Small intestine (tissue), 7 donors: ENCODE results near the gene SYCE1. TPM values are rescaled to one million over a fixed set of nuclear protein-coding genes. Genes with fewer than 3 reads are reported as not detected.
"Not testable (repeated sequence)": the region's sequence is repeated elsewhere in the genome, so short reads cannot be mapped to it uniquely, and the experiment has no call there.

Source experiments
- DNase-seq, 2 donors: peaks; one replicate each; pipeline versions ENCODE4 v3.0.0 to v3.0.0-alpha.2; 2013
- FAIRE-seq: peaks from 2 replicates; lab custom pipeline; 2012; peaks lifted over from hg19 to GRCh38; lab: Jason Lieb, UNC
- H3K27ac ChIP-seq, 3 donors: one replicate each; pipeline ENCODE4 v1.5.1; 2013; ENCODE audit warnings: low read length in 2 of 3, mild to moderate bottlenecking in 2 of 3, control low read depth in 1 of 3, inconsistent platforms in 1 of 3, low read depth in 1 of 3, moderate library complexity in 1 of 3
- H3K27me3 ChIP-seq, 3 donors: one replicate each; pipeline ENCODE4 v1.6.1; 2013; ENCODE audit warnings: low read length in 3 of 3, inconsistent platforms in 1 of 3; ENCODE audit not compliant: control insufficient read depth in 3 of 3, insufficient read depth in 3 of 3
- H3K36me3 ChIP-seq, 3 donors: one replicate each; pipeline ENCODE4 v1.6.1; 2013; ENCODE audit warnings: low read length in 3 of 3, inconsistent platforms in 1 of 3, low read depth in 1 of 3, mild to moderate bottlenecking in 1 of 3, moderate library complexity in 1 of 3; ENCODE audit not compliant: control insufficient read depth in 3 of 3, insufficient read depth in 2 of 3
- H3K4me1 ChIP-seq, 3 donors: one replicate each; pipeline ENCODE4 v1.6.1; 2013; ENCODE audit warnings: low read length in 2 of 3, inconsistent platforms in 1 of 3, low read depth in 1 of 3, mild to moderate bottlenecking in 1 of 3, moderate library complexity in 1 of 3; ENCODE audit not compliant: control insufficient read depth in 3 of 3, insufficient read depth in 2 of 3
- H3K4me3 ChIP-seq, 3 donors: one replicate each; pipeline ENCODE4 v1.5.1; 2013; ENCODE audit warnings: low read length in 3 of 3, control low read depth in 1 of 3, inconsistent platforms in 1 of 3, low read depth in 1 of 3, mild to moderate bottlenecking in 1 of 3, moderate library complexity in 1 of 3
- H3K9me3 ChIP-seq, 2 donors: one replicate each; pipeline ENCODE4 v1.6.1; 2013; ENCODE audit warnings: low read depth in 1 of 2, low read length in 1 of 2; ENCODE audit not compliant: control insufficient read depth in 2 of 2, insufficient read depth in 1 of 2
- WGBS, 3 donors: extraction: QIAGEN DNeasy Blood & Tissue Kit; methylation state at CpG; one replicate each; pipeline ENCODE4 v1.1.7; 2013; 5-methylcytosine and 5-hydroxymethylcytosine counted together
- polyA plus RNA-seq, 4 donors: library from polyadenylated mRNA; stranded (reverse) in 3 of 4; unstranded in 1 of 4; fragments of 200-250 nt in 3 of 4; fragments of 120-200 nt in 1 of 4; gene quantifications; one replicate each; pipeline versions ENCODE4 v1.2.1 to v1.2.3, GENCODE V29; 2013
- donor health status: healthy with polysubstance abuse.
- donor health status: control.
- donor health status: control.
- donor health status: Bipolar disorder and iron deficiency.
- donor health status: healthy.

Gene SYCE1
- polyA plus RNA-seq, 4 donors = 0.09 to 0.24 TPM; not detected in 2

- not testable (repeated sequence) for FAIRE-seq, H3K4me3 ChIP-seq, H3K4me1 ChIP-seq, H3K27ac ChIP-seq, H3K36me3 ChIP-seq, H3K27me3 ChIP-seq
- peak in 1 of 2 donors; percentile 6 for DNase-seq
- 27 to 29% (median 28%) methylated on average over 7 to 16 of the region's 80 CpGs for WGBS, 3 donors
- H3K9me3 ChIP-seq = peaks cover 0 to 25% of the 10 kb centered on the region in 2 donors
Measured at GRCh38 chr10:133568831-133569527, 3.6 kb upstream of the SYCE1 start.

DNA sequence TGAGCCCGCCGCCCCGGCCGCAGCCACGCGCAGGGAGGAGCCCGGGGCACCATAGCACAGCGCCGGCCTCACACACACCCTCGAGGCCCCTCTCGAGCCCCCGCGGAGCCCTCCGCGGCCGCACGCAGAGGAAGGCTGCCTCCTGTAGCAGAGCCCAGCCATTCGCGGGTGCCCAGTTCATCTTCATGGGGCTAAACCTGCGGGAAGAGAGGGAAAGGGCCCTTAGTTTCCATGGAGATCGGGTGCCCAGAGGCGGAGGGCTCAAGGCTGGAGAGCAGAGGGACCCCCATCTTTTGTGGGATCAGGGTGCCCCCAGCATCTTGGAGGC lies 2.9 kb upstream of the SYCE1 start:
- H3K36me3 ChIP-seq = no peaks in the 10 kb centered on the region
- peaks cover 0 to 2% (median 0%) of the 10 kb centered on the region in 3 donors for H3K27me3 ChIP-seq
- H3K27ac ChIP-seq = no peak overlapping the region
- DNase-seq (no peak), FAIRE-seq (no peak)
- H3K4me1 ChIP-seq = no peaks in the 10 kb centered on the region
- H3K9me3 ChIP-seq = peaks cover 0 to 22% of the 10 kb centered on the region in 2 donors
- H3K4me3 ChIP-seq = no peak overlapping the region
- 92 to 94% (median 92%) methylated on average over 21 to 22 of the region's 22 CpGs for WGBS, 3 donors

- Histone ChIP-seq H3K27ac (no peak overlapping the region), H3K4me1 (no peaks in the 10 kb centered on the region), H3K27me3 (no peaks in the 10 kb centered on the region), H3K36me3 (no peaks in the 10 kb centered on the region), H3K9me3 (peaks cover 0 to 22% of the 10 kb centered on the region in 2 donors), H3K4me3 (no peak overlapping the region)
- FAIRE-seq (no peak), DNase-seq (no peak)
- 87 to 91% (median 91%) methylated on average over 22 to 29 of the region's 29 CpGs for WGBS, 3 donors
Measured at GRCh38 chr10:133567609-133568286, 2.4 kb upstream of the SYCE1 start.

DNA sequence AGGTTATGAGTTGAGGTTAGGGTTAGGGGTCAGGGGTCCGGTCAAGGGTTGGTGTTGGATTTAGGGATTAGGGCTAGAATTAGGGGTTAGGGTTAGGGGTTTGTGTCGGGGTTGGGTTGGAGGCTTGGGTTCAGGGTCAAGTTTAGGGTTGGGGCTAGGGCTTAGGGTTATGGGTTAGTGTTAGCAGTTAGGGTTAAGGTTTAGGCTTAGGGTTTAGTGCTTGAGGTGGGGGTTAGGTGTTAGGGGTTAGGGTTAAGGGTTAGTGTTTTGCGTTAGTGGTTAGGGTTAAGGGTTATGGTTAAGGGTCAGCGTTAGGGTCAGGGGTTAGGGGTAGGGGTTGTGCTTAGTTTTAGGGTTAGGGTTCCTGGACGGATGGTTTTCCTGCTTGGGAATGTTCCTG lies 1.7 kb upstream of the SYCE1 start:
- FAIRE-seq (no peak), DNase-seq (no peak)
- H3K27me3 ChIP-seq = no peaks in the 10 kb centered on the region
- H3K36me3 ChIP-seq = no peaks in the 10 kb centered on the region
- 77 to 85% (median 79%) methylated on average over 5 of the region's 5 CpGs for WGBS, 3 donors
- no peak overlapping the region for H3K27ac ChIP-seq
- no peak overlapping the region for H3K4me3 ChIP-seq
- peaks cover 0 to 22% of the 10 kb centered on the region in 2 donors for H3K9me3 ChIP-seq
- H3K4me1 ChIP-seq = no peaks in the 10 kb centered on the region

DNA sequence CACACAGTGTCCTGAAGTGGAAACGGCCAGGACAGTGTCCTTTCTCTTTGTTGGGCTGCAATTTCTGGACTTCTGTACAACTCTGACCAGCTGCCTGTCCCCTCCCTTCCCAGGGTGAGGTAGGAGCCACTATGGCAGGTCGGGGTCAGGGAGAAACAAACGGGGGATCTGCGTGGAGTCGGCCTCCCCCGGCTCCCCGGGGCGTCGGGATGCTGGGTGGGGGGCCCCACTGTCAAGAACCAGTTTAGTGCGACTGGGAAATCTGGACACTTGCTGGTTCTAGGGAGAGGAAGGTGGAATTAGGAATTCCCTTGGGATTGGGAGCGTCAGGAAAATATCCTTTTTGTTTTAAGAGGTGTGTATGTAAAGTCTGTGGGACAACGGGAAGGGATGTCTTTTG lies 567 bp downstream of the SYCE1 start:
- H3K4me3 ChIP-seq = no peak overlapping the region
- no peak for DNase-seq
- WGBS, 3 donors = 85 to 89% (median 89%) methylated on average over 12 of the region's 12 CpGs
- no peak overlapping the region for H3K27ac ChIP-seq
- H3K36me3 ChIP-seq = no peaks in the 10 kb centered on the region
- H3K9me3 ChIP-seq = peaks cover 0 to 22% of the 10 kb centered on the region in 2 donors
- no peak for FAIRE-seq
- no peaks in the 10 kb centered on the region for H3K4me1 ChIP-seq
- no peaks in the 10 kb centered on the region for H3K27me3 ChIP-seq

DNA sequence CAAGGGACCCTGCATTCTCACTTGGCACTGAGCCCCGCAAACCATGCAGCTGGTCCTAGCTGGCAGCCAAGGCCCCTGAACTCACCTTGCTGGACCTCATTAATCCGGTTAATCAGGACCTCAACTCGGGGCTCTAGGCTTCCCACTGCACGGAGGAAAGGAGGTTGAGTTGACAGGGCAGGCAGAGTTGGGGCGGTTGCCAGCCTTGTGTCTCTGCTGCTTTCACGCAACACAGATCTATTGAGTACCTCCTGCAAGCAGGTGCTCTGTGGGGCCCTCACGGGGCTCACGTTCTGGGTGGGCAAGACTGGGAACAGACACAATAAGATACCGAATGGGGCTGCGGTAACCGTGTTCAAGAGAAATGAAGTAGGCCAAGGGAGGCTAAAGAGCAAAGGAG lies 6.2 kb downstream of the SYCE1 start:
- H3K36me3 ChIP-seq = no peaks in the 10 kb centered on the region
- peaks cover 0 to 3% (median 0%) of the 10 kb centered on the region in 3 donors for H3K27me3 ChIP-seq
- DNase-seq (no peak), FAIRE-seq (no peak)
- H3K9me3 ChIP-seq = no peaks in the 10 kb centered on the region
- 84 to 85% (median 84%) methylated on average over 11 of the region's 11 CpGs for WGBS, 3 donors
- H3K4me3 ChIP-seq = no peak overlapping the region
- no peaks in the 10 kb centered on the region for H3K4me1 ChIP-seq
- H3K27ac ChIP-seq = no peak overlapping the region

DNA sequence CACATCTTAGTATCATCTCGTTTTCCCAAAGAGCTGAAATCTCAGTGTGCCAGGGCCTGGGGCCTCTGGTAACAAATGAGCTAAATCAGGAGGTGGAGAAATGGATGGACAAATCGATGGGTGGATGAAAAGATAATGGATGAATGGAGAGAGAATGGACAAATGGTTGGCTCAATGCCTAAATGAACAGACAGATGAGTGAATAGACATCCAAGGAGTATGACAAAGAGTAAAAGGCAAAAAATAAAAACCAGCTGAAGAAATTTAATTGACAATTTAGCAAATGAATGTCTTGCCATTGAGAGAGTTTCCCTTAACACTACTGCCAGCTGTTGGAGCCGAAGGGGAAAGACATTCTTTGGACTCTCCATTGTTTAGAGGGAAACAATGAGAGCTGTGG lies 8.0 kb downstream of the SYCE1 start:
- DNase-seq (no peak), FAIRE-seq (no peak)
- peaks cover 0 to 3% (median 0%) of the 10 kb centered on the region in 3 donors for H3K27me3 ChIP-seq
- WGBS, 3 donors = 28 to 42% (median 29%) methylated on average over 3 of the region's 3 CpGs
- no peaks in the 10 kb centered on the region for H3K9me3 ChIP-seq
- H3K4me3 ChIP-seq = no peak overlapping the region
- no peak overlapping the region for H3K27ac ChIP-seq
- no peaks in the 10 kb centered on the region for H3K36me3 ChIP-seq
- H3K4me1 ChIP-seq = no peaks in the 10 kb centered on the region

DNA sequence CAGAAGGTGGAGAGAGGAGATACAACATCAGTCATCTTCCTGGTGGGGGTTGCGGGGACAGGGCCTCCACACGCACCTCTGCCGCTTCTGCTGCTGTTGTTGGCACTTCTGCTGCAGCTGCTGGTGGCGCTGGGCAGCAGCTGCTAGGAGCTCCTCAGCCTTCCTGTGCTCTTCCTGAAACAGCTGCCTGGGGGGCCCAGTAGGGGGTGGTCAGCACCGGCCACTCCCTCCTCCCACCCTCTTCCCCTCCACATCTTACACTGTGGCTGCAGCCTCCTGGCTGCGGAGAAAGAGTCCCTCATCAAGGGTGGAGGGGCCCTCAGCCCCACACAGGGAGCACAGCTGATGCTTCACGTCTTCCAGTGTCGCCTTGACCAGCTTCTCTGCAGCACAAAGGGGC lies 9.9 kb downstream of the SYCE1 start:
- H3K27me3 ChIP-seq = peaks cover 0 to 3% (median 0%) of the 10 kb centered on the region in 3 donors
- 58 to 77% (median 75%) methylated on average over 8 of the region's 8 CpGs for WGBS, 3 donors

More for the DNA sequence above, 9.9 kb downstream of the SYCE1 start:
- Histone ChIP-seq H3K36me3 (no peaks in the 10 kb centered on the region), H3K27ac (no peak overlapping the region), H3K4me3 (no peak overlapping the region), H3K4me1 (no peaks in the 10 kb centered on the region), H3K9me3 (no peaks in the 10 kb centered on the region)
- no peak for DNase-seq
- no peak for FAIRE-seq
